Astrocyte of the cerebellum (primary cell): ENCODE data around the gene PPP2R5B.

Experiments
- DNase-seq: peaks from one replicate; pipeline ENCODE4 v3.0.0-alpha.2; 2011; ENCODE audit warnings: low read depth
- H3K4me3 ChIP-seq: 2 replicates; pipeline ENCODE4 v1.5.1; 2011; ENCODE audit warnings: mild to moderate bottlenecking, low read depth, low read length, moderate library complexity
- in situ Hi-C: cut with HindIII; loops from 2 replicates; pipeline ENCODE4 v1.10.0; 2017; ENCODE audit warnings: low sequenced_read_pairs
- TF ChIP-seq, protein P1 (sequence below): IDR thresholded peaks from 2 replicates; pipeline ENCODE4 v1.5.1; 2012; ENCODE audit warnings: low read length, low read depth, moderate library complexity, mild to moderate bottlenecking; ENCODE audit errors: missing control alignments

The PPP2R5B gene

DNA sequence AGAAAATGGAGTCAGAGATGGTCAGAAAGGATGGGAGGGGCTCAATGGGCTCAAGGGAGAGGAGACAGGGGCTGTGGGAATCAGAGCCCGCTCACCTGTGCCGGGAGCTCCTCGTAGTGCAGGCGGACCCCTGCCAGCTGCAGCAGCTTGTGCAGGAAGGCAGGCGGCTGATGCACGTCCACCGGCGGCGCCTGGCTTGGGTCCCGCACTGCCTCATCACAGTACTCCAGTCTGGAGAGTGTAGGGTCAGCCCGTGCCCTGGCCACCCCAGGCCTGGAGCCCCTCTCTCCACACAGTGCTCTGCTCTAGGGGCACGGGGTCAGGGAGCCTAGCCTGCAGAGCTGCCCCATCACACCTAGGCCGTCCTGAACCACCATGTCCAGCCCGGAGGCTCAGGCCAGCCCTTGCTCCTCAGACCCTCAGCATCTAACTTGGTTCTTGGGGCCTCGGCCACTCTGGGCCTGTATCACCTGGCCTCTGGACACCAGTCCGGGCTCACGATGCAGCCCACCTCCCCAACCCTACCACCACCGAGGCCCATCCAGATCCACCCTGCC is 11.2 kb upstream of the PPP2R5B start:
- in situ Hi-C loops, result no loop called here
- no peak overlapping the region for H3K4me3 ChIP-seq
- DNase-seq, result no peak
- TF ChIP-seq, protein P1, sequence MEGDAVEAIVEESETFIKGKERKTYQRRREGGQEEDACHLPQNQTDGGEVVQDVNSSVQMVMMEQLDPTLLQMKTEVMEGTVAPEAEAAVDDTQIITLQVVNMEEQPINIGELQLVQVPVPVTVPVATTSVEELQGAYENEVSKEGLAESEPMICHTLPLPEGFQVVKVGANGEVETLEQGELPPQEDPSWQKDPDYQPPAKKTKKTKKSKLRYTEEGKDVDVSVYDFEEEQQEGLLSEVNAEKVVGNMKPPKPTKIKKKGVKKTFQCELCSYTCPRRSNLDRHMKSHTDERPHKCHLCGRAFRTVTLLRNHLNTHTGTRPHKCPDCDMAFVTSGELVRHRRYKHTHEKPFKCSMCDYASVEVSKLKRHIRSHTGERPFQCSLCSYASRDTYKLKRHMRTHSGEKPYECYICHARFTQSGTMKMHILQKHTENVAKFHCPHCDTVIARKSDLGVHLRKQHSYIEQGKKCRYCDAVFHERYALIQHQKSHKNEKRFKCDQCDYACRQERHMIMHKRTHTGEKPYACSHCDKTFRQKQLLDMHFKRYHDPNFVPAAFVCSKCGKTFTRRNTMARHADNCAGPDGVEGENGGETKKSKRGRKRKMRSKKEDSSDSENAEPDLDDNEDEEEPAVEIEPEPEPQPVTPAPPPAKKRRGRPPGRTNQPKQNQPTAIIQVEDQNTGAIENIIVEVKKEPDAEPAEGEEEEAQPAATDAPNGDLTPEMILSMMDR, result no peak

DNA sequence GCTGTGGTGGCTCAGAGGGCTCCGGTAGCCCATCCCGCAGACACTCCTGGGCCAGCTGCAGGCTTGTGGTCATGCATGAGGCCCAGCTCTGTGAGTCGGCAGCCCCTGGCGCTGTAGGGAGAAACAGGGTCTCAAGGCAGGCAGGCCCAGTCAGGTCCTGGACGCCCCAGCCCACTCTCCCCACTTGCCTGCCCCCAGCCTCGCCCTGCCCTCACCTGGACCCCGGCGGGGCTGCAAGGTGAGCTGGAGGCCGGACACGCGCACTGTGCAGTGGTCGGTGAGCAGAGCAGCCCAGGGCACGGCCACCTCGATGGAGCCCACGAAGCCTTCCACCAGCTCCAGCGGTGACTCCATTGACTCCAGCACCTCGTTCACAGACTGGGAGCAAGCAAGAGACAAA is 10.4 kb upstream of the PPP2R5B start:
- no peak for DNase-seq
- H3K4me3 ChIP-seq, result no peak overlapping the region
- in situ Hi-C loops, result no loop called here
- TF ChIP-seq, protein P1, result no peak

DNA sequence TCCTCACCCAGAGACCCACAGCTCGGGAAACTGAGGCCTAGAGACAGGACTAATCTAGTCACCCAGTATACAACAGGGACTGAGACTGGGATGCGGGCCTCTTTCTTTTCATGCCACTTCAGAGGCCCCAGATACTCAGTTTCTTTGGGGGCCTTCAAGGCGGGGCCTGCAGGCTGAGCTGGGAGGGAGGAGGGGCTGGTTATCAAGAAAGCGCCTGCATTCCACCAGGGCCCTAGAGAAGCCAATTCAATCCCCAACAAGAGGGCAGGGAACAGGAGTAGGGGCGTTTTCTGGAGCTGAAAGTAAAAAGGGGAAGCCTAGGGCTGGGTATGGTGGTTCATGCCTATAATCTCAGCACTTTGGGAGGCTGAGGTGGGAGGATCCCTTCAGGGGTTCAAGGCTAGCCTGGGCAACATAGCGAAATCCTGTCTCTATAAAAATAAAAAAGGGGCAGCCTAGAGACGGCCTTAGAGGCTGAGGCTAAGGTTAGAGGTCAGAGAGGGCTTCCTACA is 9.1 kb upstream of the PPP2R5B start:
- no peak for DNase-seq
- H3K4me3 ChIP-seq, result peak overlapping the region; percentile 75
- in situ Hi-C loops, result no loop called here
- TF ChIP-seq, protein P1, result no peak

DNA sequence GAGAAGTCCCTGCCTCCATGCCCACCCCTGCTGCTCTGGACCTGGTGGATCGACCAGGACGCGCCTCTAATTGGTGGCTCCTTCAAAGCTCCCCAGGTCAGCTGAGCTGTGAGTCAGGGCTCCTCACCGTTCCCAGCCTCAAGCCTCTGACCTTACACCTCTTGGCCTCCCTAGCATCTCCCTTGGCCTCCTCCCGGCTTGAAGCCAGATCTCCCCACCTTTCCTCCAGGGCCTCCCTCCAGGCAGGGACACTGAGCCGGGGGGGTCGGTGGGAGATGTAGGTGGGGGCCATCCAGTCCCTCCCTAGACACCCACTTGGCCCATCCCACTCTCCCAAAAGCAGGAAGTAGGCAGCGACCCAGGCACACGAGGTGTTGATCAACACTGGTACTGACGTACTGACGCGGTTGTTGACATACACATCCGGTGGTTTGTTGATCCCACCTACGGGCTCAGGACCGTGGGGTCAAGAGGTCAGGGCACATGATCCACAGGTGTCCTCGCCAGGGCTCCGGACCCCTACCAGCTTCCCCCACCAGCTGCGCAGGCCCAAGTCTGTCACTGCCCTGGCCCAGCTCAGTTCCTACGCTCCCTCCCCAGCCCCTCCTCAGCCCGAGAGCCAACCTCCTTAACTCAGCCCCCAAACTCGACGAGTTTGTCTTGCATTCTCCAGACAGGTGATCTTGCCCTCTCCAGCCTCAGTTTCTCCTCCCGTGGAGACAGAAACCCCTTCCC is 8.3 kb upstream of the PPP2R5B start:
- TF ChIP-seq, protein P1, result no peak
- H3K4me3 ChIP-seq, result peak overlapping the region; percentile 75
- DNase-seq, result no peak
- in situ Hi-C loops, result no loop called here

DNA sequence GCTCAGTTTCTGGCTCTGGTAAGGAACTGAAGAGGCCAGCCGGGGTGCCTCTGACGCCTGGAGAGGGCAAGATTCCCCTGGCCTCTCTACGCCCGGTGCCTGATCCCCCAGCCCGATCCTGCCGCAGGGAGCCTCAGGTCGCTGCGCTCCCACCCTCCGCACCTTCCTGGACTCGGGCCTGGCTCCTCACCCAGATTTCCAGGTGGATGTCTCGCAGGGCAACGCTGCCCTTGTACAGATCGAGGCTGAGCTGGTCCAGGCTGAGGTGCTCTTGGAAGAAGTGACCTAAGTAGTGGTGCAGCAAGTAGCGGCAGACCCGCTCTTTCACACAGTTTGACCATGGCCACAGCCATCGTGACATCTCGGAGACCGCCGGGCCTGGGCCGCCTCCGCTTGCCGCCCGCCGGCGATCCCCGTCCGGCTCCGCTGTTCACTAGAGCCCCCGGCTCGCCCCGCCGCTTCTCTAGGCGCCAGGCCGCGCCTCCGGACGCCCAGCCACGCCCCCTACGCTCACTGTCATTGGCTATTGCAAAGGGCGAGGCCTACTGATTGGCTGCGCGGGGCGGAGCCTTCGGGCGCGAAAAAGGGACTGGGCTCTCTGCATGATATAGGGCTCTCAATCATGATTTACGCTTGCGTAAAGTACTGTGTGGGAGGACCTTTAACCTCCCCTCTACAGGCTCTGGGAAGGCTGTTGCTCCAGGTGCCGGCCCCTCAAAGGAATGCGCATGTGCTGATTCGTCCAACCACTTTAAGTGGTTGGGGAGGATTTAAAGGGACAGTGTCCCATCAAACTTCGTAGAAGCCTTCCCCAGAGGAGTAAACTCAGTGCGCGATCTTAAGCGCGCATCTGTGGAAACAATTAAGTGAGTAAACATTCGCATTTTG is 7.5 kb upstream of the PPP2R5B start, which contains the start of gene ATG2A:
TSS of gene ATG2A (minus strand) at position 435 of the 888 bp plus-strand sequence. CDS start at position 361, 74 bp downstream.
- DNase-seq, result peak; percentile 99
- peak within 1 kb of the TSS; percentile 75 for H3K4me3 ChIP-seq
- in situ Hi-C loops, result no loop called here
- TF ChIP-seq, protein P1, result no peak

DNA sequence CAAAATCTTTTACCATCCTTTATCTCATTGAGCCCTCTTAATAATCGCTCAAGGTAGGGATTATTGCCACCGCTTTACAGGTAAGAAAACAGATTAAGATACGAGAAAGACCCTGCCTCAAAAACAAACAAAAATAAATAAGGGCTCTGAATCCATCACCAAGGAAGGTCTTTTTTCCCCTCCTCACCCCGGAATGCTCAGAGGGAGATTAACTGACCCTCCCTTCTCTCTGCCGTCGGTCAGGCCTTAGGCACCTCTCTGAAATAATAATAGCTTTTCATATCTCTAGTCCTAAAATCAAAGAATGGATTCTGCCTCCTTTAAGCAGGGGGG is 6.9 kb upstream of the PPP2R5B start:
- in situ Hi-C loops, result no loop called here
- H3K4me3 ChIP-seq, result peak overlapping the region; percentile 75
- no peak for DNase-seq
- TF ChIP-seq, protein P1, result no peak
